A549 (cell line): Measurements from ENCODE around the gene SLC12A2. TPM values are rescaled to one million over a fixed set of nuclear protein-coding genes. Genes with fewer than 3 reads are reported as not detected.

Experiments used
- ATAC-seq, 2 experiments: fragments of 200-7000 bp in 1 of 2; fragments of >200 bp in 1 of 2; cut with Nextera tagmentation in 1 of 2; cut with Tn5 transposase in 1 of 2; 3 replicates each; pipeline versions ENCODE4 v1.8.0 to v1.9.1; 2018 to 2020; ENCODE audit warnings: mild to moderate bottlenecking in 1 of 2, moderate library complexity in 1 of 2
- CTCF ChIA-PET: fragments of 300-600 bp; sonication (Branson Sonifier 250); formaldehyde crosslinking; extraction: SDS; loops from one replicate; lab custom pipeline; 2021; ENCODE audit warnings: antibody characterized with exemption, inconsistent platforms; lab: Yijun Ruan, JAX
- POLR2A ChIA-PET: fragments of 350-600 bp; formaldehyde crosslinking; extraction: SDS; loops from one replicate; lab custom pipeline; 2021; ENCODE audit warnings: antibody characterized with exemption, inconsistent platforms; lab: Yijun Ruan, JAX
- DNase-seq, 2 experiments: peaks; one replicate each; pipeline versions ENCODE4 v3.0.0 to v3.0.0-alpha.2; 2011 to 2016; ENCODE audit warnings: low read depth in 1 of 2, low spot score in 1 of 2
- FAIRE-seq: peaks from 2 replicates; lab custom pipeline; 2011; peaks lifted over from hg19 to GRCh38; lab: Jason Lieb, UNC
- H3K27ac ChIP-seq, 2 experiments: fragments of >200 bp; sonication (Bioruptor Twin); formaldehyde crosslinking; 3 replicates each; pipeline ENCODE4 v1.5.1; 2016 to 2017
- H3K4me1 ChIP-seq: fragments of >200 bp; sonication (Bioruptor Twin); formaldehyde crosslinking; 3 replicates; pipeline ENCODE4 v1.6.1; 2016
- H3K4me2 ChIP-seq: fragments of >200 bp; sonication (Bioruptor Twin); formaldehyde crosslinking; 3 replicates; pipeline ENCODE4 v1.6.1; 2016
- H3K4me3 ChIP-seq: fragments of >200 bp; sonication (Bioruptor Twin); formaldehyde crosslinking; 3 replicates; pipeline ENCODE4 v1.5.1; 2016
- H3K9me3 ChIP-seq: fragments of >200 bp; sonication (Bioruptor Twin); formaldehyde crosslinking; 3 replicates; pipeline ENCODE4 v1.6.1; 2016
- BCL3 ChIP-seq: fragments of >200 bp; sonication (Bioruptor Twin); formaldehyde crosslinking; IDR thresholded peaks from 3 replicates; pipeline ENCODE4 v1.6.1; 2016
- CBX8 ChIP-seq: fragments of 200-600 bp; sonication (generic); IDR thresholded peaks from 2 replicates; pipeline ENCODE4 v1.6.1; 2016
- CHD4 ChIP-seq: fragments of 200-600 bp; sonication (generic); IDR thresholded peaks from 2 replicates; pipeline ENCODE4 v1.6.1; 2016; ENCODE audit warnings: antibody characterized with exemption, mild to moderate bottlenecking, borderline replicate concordance
- EHF ChIP-seq: fragments of 250-450 bp; sonication (Bioruptor Pico); IDR thresholded peaks from 2 replicates; pipeline ENCODE4 v1.5.0; 2020; ENCODE audit warnings: mild to moderate bottlenecking
- ELK1 ChIP-seq: fragments of 150-350 bp; IDR thresholded peaks from 2 replicates; pipeline ENCODE4 v1.6.1; 2014; ENCODE audit warnings: low read depth, mild to moderate bottlenecking, low read length
- GATA3 ChIP-seq: IDR thresholded peaks from 2 replicates; pipeline ENCODE4 v1.6.1; 2012; ENCODE audit warnings: borderline replicate concordance
- KDM5A ChIP-seq: fragments of 200-600 bp; sonication (generic); IDR thresholded peaks from 2 replicates; pipeline ENCODE4 v1.6.1; 2016; ENCODE audit warnings: antibody characterized with exemption, mild to moderate bottlenecking
- MAFK ChIP-seq: fragments of 450-650 bp; IDR thresholded peaks from 2 replicates; pipeline ENCODE4 v1.6.1; 2014; ENCODE audit not compliant: partially characterized antibody
- MAX ChIP-seq: IDR thresholded peaks from 2 replicates; pipeline ENCODE4 v1.6.1; 2012
- MAZ ChIP-seq: fragments of 150-350 bp; IDR thresholded peaks from 2 replicates; pipeline ENCODE4 v1.6.1; 2014; ENCODE audit warnings: antibody characterized with exemption, low read depth, low read length, borderline replicate concordance
- NR3C1 ChIP-seq: fragments of >200 bp; sonication (Bioruptor Twin); formaldehyde crosslinking; IDR thresholded peaks from 3 replicates; pipeline ENCODE4 v1.6.1; 2017
- PHF8 ChIP-seq: fragments of 200-600 bp; sonication (generic); IDR thresholded peaks from 2 replicates; pipeline ENCODE4 v1.6.1; 2016; ENCODE audit warnings: low read depth, mild to moderate bottlenecking, antibody characterized with exemption, moderate library complexity, borderline replicate concordance
- POLR2A ChIP-seq: IDR thresholded peaks from 2 replicates; pipeline ENCODE4 v1.6.1; 2012; ENCODE audit warnings: mild to moderate bottlenecking, low read length
- RARB ChIP-seq: fragments of 250-450 bp; sonication (Bioruptor Pico); IDR thresholded peaks from 2 replicates; pipeline ENCODE4 v1.8.0; 2021; ENCODE audit warnings: mild to moderate bottlenecking, moderate library complexity
- RNF2 ChIP-seq: fragments of 200-600 bp; sonication (generic); IDR thresholded peaks from 2 replicates; pipeline ENCODE4 v1.6.1; 2016; ENCODE audit warnings: low read depth, mild to moderate bottlenecking, antibody characterized with exemption, moderate library complexity, borderline replicate concordance
- TFCP2L1 ChIP-seq: fragments of 250-450 bp; sonication (Bioruptor Pico); IDR thresholded peaks from 2 replicates; pipeline ENCODE4 v1.5.0; 2021; ENCODE audit warnings: mild to moderate bottlenecking
- TP53 ChIP-seq: fragments of 250-450 bp; sonication (Bioruptor Pico); IDR thresholded peaks from 2 replicates; pipeline ENCODE4 v1.5.0; 2021; ENCODE audit warnings: mild to moderate bottlenecking, moderate library complexity
- WGBS: methylation state at CpG from one replicate; pipeline ENCODE4 v1.1.6; 2017; ENCODE audit errors: missing lambda C conversion rate; 5-methylcytosine and 5-hydroxymethylcytosine counted together
- polyA plus RNA-seq, 4 experiments: library from polyadenylated mRNA; depleted of rRNA in 3 of 4; stranded (reverse); fragments of >200 nt; fragmentation: RNase III in 1 of 4; extraction: RNeasy Plus Mini Kit Qiagen cat#74134 plus additional on column Dnase treatment in 1 of 4; gene quantifications; 2 replicates in 3 of 4; 3 replicates in 1 of 4; pipeline ENCODE4 v1.2.3, GENCODE V29; 2011 to 2017

SLC12A2 gene
- polyA plus RNA-seq, 2 of the 4 experiments (the other 2 are of a cell fraction): 17.1 to 99.9 TPM

- FAIRE-seq: peak; percentile 13
Measured at GRCh38 chr5:128099944-128100343, 16.4 kb downstream of the SLC12A2 start.

GRCh38 chr5:128100860-128101557, 17.4 kb downstream of the SLC12A2 start:
- no peak overlapping the region for H3K4me3 ChIP-seq
- DNase-seq: no peak
- ChIA-PET CTCF (interaction anchor here (1.0 kb wide), 1 partner anchor 17 kb away, joined by 3 read pairs; no protein-coding TSS in a partner anchor), POLR2A (no interaction called here)
- H3K4me2 ChIP-seq: no peak overlapping the region
- no peak overlapping the region for H3K27ac ChIP-seq
- TF ChIP-seq MAFK (peak; percentile 26), CHD4 (no peak), POLR2A (no peak)
- peaks cover 5% of the 10 kb centered on the region; the same call in 1 of the 3 replicates for H3K4me1 ChIP-seq
- no peak for FAIRE-seq
- no peak for ATAC-seq
- H3K9me3 ChIP-seq: peaks cover 25% of the 10 kb centered on the region
- WGBS: 84% methylated on average over 5 of the region's 5 CpGs

More at GRCh38 chr5:128099944-128100343, 16.4 kb downstream of the SLC12A2 start:
- H3K4me3 ChIP-seq: no peak overlapping the region
- CTCF ChIA-PET: no interaction called here
- H3K9me3 ChIP-seq: peaks cover 25% of the 10 kb centered on the region
- ATAC-seq (no peak), DNase-seq (no peak)
- no peak overlapping the region for H3K4me2 ChIP-seq
- POLR2A ChIA-PET: no interaction called here
- peaks cover 5% of the 10 kb centered on the region; the same call in 1 of the 3 replicates for H3K4me1 ChIP-seq
- no peak for TF ChIP-seq KDM5A
- no peak for TF ChIP-seq PHF8
- no peak for TF ChIP-seq MAZ
- TF ChIP-seq ELK1: no peak
- H3K27ac ChIP-seq: no peak overlapping the region
- 85% methylated on average over 5 of the region's 5 CpGs for WGBS

- WGBS: 80% methylated on average over 1 of the region's 1 CpG
- ATAC-seq: no peak
- H3K4me3 ChIP-seq: no peak overlapping the region
- H3K9me3 ChIP-seq: peaks cover 21% of the 10 kb centered on the region
- FAIRE-seq: no peak
- no peak for DNase-seq
- no peak overlapping the region for H3K27ac ChIP-seq
- H3K4me1 ChIP-seq: peaks cover 5% of the 10 kb centered on the region; the same call in 1 of the 3 replicates
- POLR2A ChIA-PET: no interaction called here
- H3K4me2 ChIP-seq: no peak overlapping the region; the same call in 2 of the 3 replicates
- no peak for TF ChIP-seq RNF2
- no peak for TF ChIP-seq PHF8
- CTCF ChIA-PET: interaction anchor here (1.0 kb wide), 1 partner anchor 17 kb away, joined by 3 read pairs; no protein-coding TSS in a partner anchor
Measured at GRCh38 chr5:128101676-128102075, 18.1 kb downstream of the SLC12A2 start.

- FAIRE-seq (peak; percentile 13), DNase-seq (no peak), ATAC-seq (peak in 1 of 2 experiments; percentile 48; a peak in 3 of 6 replicates)
- H3K4me1 ChIP-seq: peaks cover 5% of the 10 kb centered on the region; the same call in 1 of the 3 replicates
- H3K4me2 ChIP-seq: no peak overlapping the region
- no peaks in the 10 kb centered on the region for H3K9me3 ChIP-seq
- H3K4me3 ChIP-seq: no peak overlapping the region
- TF ChIP-seq TP53 (CRISPR knock-in tag) (no peak), POLR2A (no peak), NR3C1 (no peak), CHD4 (no peak), RARB (CRISPR knock-in tag) (no peak), EHF (CRISPR knock-in tag) (no peak), BCL3 (no peak), KDM5A (no peak), MAX (no peak), TFCP2L1 (CRISPR knock-in tag) (no peak), CBX8 (no peak), GATA3 (no peak)
- 75% methylated on average over 7 of the region's 7 CpGs for WGBS
- POLR2A ChIA-PET: no interaction called here
- H3K27ac ChIP-seq: no peak overlapping the region
- CTCF ChIA-PET: no interaction called here
Measured at GRCh38 chr5:128105203-128105602, 21.6 kb downstream of the SLC12A2 start.
